Heart right ventricle (tissue), 16 donors: ENCODE measurements around the gene IL22RA1. TPM values are rescaled to one million over a fixed set of nuclear protein-coding genes. Genes with fewer than 3 reads are reported as not detected.

Source experiments
- ATAC-seq, 8 donors: fragments of 200-7000 bp; cut with Tn5 transposase; one replicate each; pipeline ENCODE4 v1.9.1; 2020; ENCODE audit warnings: mild to moderate bottlenecking in 8 of 8, moderate library complexity in 8 of 8, moderate number of reproducible peaks in 1 of 8
- DNase-seq, 2 donors: peaks; one replicate each; pipeline ENCODE4 v3.0.0-alpha.2; 2020
- H3K27ac ChIP-seq, 10 donors: fragments of 200-600 bp; sonication (generic) in 2 of 10; one replicate each; pipeline versions ENCODE4 v1.5.0 to v1.8.0; 2020 to 2022; ENCODE audit warnings: mild to moderate bottlenecking in 3 of 10
- H3K27me3 ChIP-seq, 7 donors: fragments of 200-600 bp; one replicate each; pipeline ENCODE4 v1.8.0; 2021 to 2022; ENCODE audit warnings: mild to moderate bottlenecking in 2 of 7
- H3K36me3 ChIP-seq, 9 donors: fragments of 200-600 bp; sonication (generic) in 1 of 9; one replicate each; pipeline versions ENCODE4 v1.5.0 to v1.8.0; 2020 to 2022; ENCODE audit warnings: mild to moderate bottlenecking in 2 of 9
- H3K4me1 ChIP-seq, 9 donors: fragments of 200-600 bp; sonication (generic) in 1 of 9; one replicate each; pipeline versions ENCODE4 v1.5.0 to v1.8.0; 2020 to 2022; ENCODE audit warnings: mild to moderate bottlenecking in 4 of 9
- H3K4me3 ChIP-seq, 10 donors: fragments of 200-600 bp; sonication (generic) in 2 of 10; one replicate each; pipeline versions ENCODE4 v1.5.0 to v1.8.0; 2020 to 2022; ENCODE audit warnings: mild to moderate bottlenecking in 7 of 10, moderate library complexity in 2 of 10
- H3K9me3 ChIP-seq, 11 donors: fragments of 200-600 bp in 10 of 11; sonication (generic) in 2 of 11; one replicate each; pipeline versions ENCODE4 v1.5.0 to v1.8.0; 2013 to 2022; ENCODE audit warnings: mild to moderate bottlenecking in 2 of 11, control low read depth in 1 of 11, moderate library complexity in 1 of 11
- CTCF ChIP-seq, 9 donors: fragments of 200-600 bp; sonication (generic) in 2 of 9; IDR thresholded peaks; one replicate each; pipeline versions ENCODE4 v1.5.0 to v1.8.0; 2021 to 2022; ENCODE audit warnings: antibody characterized with exemption in 9 of 9, mild to moderate bottlenecking in 5 of 9, moderate library complexity in 1 of 9
- WGBS, 2 donors: extraction: QIAGEN DNeasy Blood & Tissue Kit; methylation state at CpG; one replicate each; pipeline ENCODE4 v1.1.7; 2013; ENCODE audit warnings: inconsistent platforms in 1 of 2; 5-methylcytosine and 5-hydroxymethylcytosine counted together
- intact Hi-C, 10 donors: fragments of 100-400 bp; cut with DNase I; formaldehyde crosslinking; loops; one replicate each; pipeline versions ENCODE4 v1.11.1 to v1.14.2; 2022
- polyA plus RNA-seq, 2 donors: library from polyadenylated mRNA; stranded (reverse); fragments of 200-250 nt; gene quantifications; one replicate each; pipeline ENCODE4 v1.2.3, GENCODE V29; 2013
- total RNA-seq, 10 donors: library from RNA; stranded (reverse); fragmentation: NEBNext Ultra II Directional in 3 of 10; extraction: Animal tissue kit (Norgen Biotek cat#: 25700) in 3 of 10; gene quantifications; one replicate each; pipeline versions ENCODE4 v1.2.1 to v1.2.4, GENCODE V29; 2021 to 2023
- donor health status: Arrhythmogenic right ventricular cardiomyopathy.
- donor health status: ischemic (EF 13 %, LVEDD 7.1; RV severe dilation, severe dysfunction).
- donor health status: healthy with polysubstance abuse.
- donor health status: DM: no; HTN: yes; CAD: no.
- donor health status: DM: no; HTN: no; CAD: no.
- donor health status: ischemic (EF 25% LVEDD 6.9; RV normal size, moderate dysfunction).
- donor health status: ischemic (EF 25% LVEDD 5.7; RV mildly dilated, moderate dysfunction).
- donor health status: healthy.
- donor health status: DM: yes; HTN: yes; CAD: no.
- donor health status: Ischemic cardiomyopathy.
- donor health status: ischemic (EF 35%, LVEDD 5.7; RV mildly dilated, moderate dysfunction).
- donor health status: nonischemic (EF 11% LVEDD 7.7; RV severe dilation, severe dysfunction).
- donor health status: DM: yes; HTN: yes; CAD: no.
- donor health status: PGD.
- donor health status: ischemic (EF 29% LVEDD 5.4; RV normal size, mild dysfunction).
- donor health status: nonischemic (EF 23%, LVEDD 6.1; RV moderate dilation, normal function).

The IL22RA1 gene
- total and polyA plus RNA-seq, 12 donors: 0.07 to 1.6 (median 0.29) TPM; not detected in 1

- no peak for TF ChIP-seq CTCF (IDR thresholded peaks at IDR 0.05)
- H3K9me3 ChIP-seq: no peaks in the 10 kb centered on the region
- DNase-seq (no peak), ATAC-seq (no peak)
- no peaks in the 10 kb centered on the region for H3K4me1 ChIP-seq
- no peaks in the 10 kb centered on the region for H3K27me3 ChIP-seq
- 63 to 68% methylated on average over 10 of the region's 10 CpGs for WGBS, 2 donors
- no peak overlapping the region for H3K27ac ChIP-seq
- intact Hi-C loops: no loop called here
- no peaks in the 10 kb centered on the region for H3K36me3 ChIP-seq
- no peak overlapping the region for H3K4me3 ChIP-seq
Observed at GRCh38 chr1:24179251-24179840, 36.4 kb upstream of the IL22RA1 start.

- intact Hi-C loops: no loop called here
- WGBS, 2 donors: 85 to 86% methylated on average over 3 of the region's 3 CpGs
- Histone ChIP-seq H3K27ac (no peak overlapping the region), H3K4me1 (no peaks in the 10 kb centered on the region), H3K36me3 (no peaks in the 10 kb centered on the region), H3K27me3 (peaks cover 0 to 4% (median 0%) of the 10 kb centered on the region in 7 donors), H3K4me3 (no peak overlapping the region), H3K9me3 (no peaks in the 10 kb centered on the region)
- no peak for ATAC-seq
- no peak for DNase-seq
- TF ChIP-seq CTCF (IDR thresholded peaks at IDR 0.05): no peak
Observed at GRCh38 chr1:24178407-24178806, 35.5 kb upstream of the IL22RA1 start.

GRCh38 chr1:24177161-24177560 lies 34.2 kb upstream of the IL22RA1 start:
- Histone ChIP-seq H3K27ac (no peak overlapping the region), H3K4me3 (no peak overlapping the region), H3K9me3 (peaks cover 0 to 6% (median 0%) of the 10 kb centered on the region in 11 donors), H3K36me3 (no peaks in the 10 kb centered on the region), H3K4me1 (no peaks in the 10 kb centered on the region), H3K27me3 (peaks cover 0 to 6% (median 0%) of the 10 kb centered on the region in 7 donors)
- DNase-seq (no peak), ATAC-seq (no peak)
- WGBS, 2 donors: 91 to 93% methylated on average over 10 of the region's 10 CpGs
- intact Hi-C loops: no loop called here
- no peak for TF ChIP-seq CTCF (IDR thresholded peaks at IDR 0.05)

- Histone ChIP-seq H3K4me1 (no peaks in the 10 kb centered on the region), H3K27ac (no peak overlapping the region), H3K27me3 (peaks cover 0 to 6% (median 0%) of the 10 kb centered on the region in 7 donors), H3K9me3 (peaks cover 0 to 6% (median 0%) of the 10 kb centered on the region in 11 donors), H3K4me3 (no peak overlapping the region), H3K36me3 (no peaks in the 10 kb centered on the region)
- intact Hi-C loops: no loop called here
- 86 to 88% methylated on average over 6 of the region's 6 CpGs for WGBS, 2 donors
- TF ChIP-seq CTCF (IDR thresholded peaks at IDR 0.05): no peak
- DNase-seq (no peak), ATAC-seq (no peak)
Observed at GRCh38 chr1:24175033-24175755, 32.3 kb upstream of the IL22RA1 start.
